Omental fat pad (tissue), 4 donors: ENCODE data around the gene GPX1. TPM values are rescaled to one million over a fixed set of nuclear protein-coding genes. Genes with fewer than 3 reads are reported as not detected.
A peak's percentile ranks its signal among the peaks of the same experiment; 100 is the strongest.
"Not testable (repeated sequence)": the region's sequence is repeated elsewhere in the genome, so short reads cannot be mapped to it uniquely, and the experiment has no call there.

Experiments
- ATAC-seq: fragments of 150-250 bp; one replicate; pipeline ENCODE4 v1.9.1; 2016; ENCODE audit warnings: mild to moderate bottlenecking, moderate library complexity; ENCODE audit not compliant: low FRiP score
- DNase-seq: peaks from one replicate; pipeline ENCODE4 v3.0.0-alpha.2; 2019; ENCODE audit warnings: low spot score
- CTCF ChIP-seq, 3 donors: fragments of 450-650 bp; IDR thresholded peaks; one replicate each; pipeline ENCODE4 v1.5.1; 2016 to 2017; ENCODE audit warnings: antibody characterized with exemption in 3 of 3, mild to moderate bottlenecking in 3 of 3, moderate library complexity in 2 of 3
- total RNA-seq, 4 donors: library from RNA; depleted of rRNA; stranded (reverse); fragments of >200 nt; gene quantifications; one replicate each; pipeline ENCODE4 v1.1.0, GENCODE V29; 2016

GPX1 gene
- 100 to 1,000 TPM; 318 to 730 (median 464) TPM for total RNA-seq

GRCh38 chr3:49358217-49358883 lies at the start of gene GPX1:
GPX1 (minus strand) TSS chr3:49358353; CDS start chr3:49358278, 75 bp downstream.
- DNase-seq (peak; percentile 82), ATAC-seq (peak; percentile 93)
- no peak for TF ChIP-seq CTCF (IDR thresholded peaks at IDR 0.05)

- no peak for TF ChIP-seq CTCF (IDR thresholded peaks at IDR 0.05)
- no peak for DNase-seq
Observed at GRCh38 chr3:49406571-49407565, 48.7 kb upstream of the GPX1 start.

GRCh38 chr3:49405570-49405969 lies 47.4 kb upstream of the GPX1 start:
- DNase-seq, ATAC-seq: not testable (repeated sequence)

More at GRCh38 chr3:49406571-49407565, 48.7 kb upstream of the GPX1 start:
- no peak for ATAC-seq

- no peak for ATAC-seq
- no peak for DNase-seq
- no peak for TF ChIP-seq CTCF (IDR thresholded peaks at IDR 0.05)
Observed at GRCh38 chr3:49403891-49404290, 45.7 kb upstream of the GPX1 start.

- DNase-seq (no peak), ATAC-seq (no peak)
- TF ChIP-seq CTCF (IDR thresholded peaks at IDR 0.05), result no peak
Observed at GRCh38 chr3:49401766-49402165, 43.6 kb upstream of the GPX1 start.

GRCh38 chr3:49399461-49399860 lies 41.3 kb upstream of the GPX1 start:
- DNase-seq, result no peak
- TF ChIP-seq CTCF (IDR thresholded peaks at IDR 0.05), result no peak
- peak; percentile 41 for ATAC-seq

- DNase-seq, result no peak
- ATAC-seq, result no peak
- no peak for TF ChIP-seq CTCF (IDR thresholded peaks at IDR 0.05)
Observed at GRCh38 chr3:49397470-49397869, 39.3 kb upstream of the GPX1 start.

- DNase-seq, result not testable (repeated sequence)
Observed at GRCh38 chr3:49391310-49391709, 33.2 kb upstream of the GPX1 start.

More at GRCh38 chr3:49391310-49391709, 33.2 kb upstream of the GPX1 start:
- ATAC-seq, result not testable (repeated sequence)
